ENCODE data around the gene CASP8.

DNA sequence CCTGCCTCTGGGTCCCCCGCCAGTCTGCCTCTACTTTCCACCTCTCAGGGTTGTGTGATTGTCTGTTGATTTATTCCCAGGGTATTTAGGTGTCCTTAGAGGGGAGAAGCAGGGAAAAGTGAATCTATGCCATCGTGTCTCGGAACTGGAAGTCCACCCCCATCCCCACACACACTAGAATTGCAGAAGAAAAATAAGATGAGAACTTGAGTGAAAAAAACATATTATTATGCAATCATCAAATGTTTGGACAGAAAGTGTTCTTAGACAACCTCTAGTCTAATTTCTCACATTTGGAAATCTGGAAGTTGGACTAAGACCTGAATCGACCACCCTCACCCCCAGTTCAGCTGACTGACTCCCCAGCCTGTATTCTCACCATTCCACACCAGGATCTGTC lies 14.1 kb upstream of the CASP8 start:
- no peak for TF ChIP-seq POLR2A (IDR thresholded peaks at IDR 0.05)
- TF ChIP-seq, protein P1, sequence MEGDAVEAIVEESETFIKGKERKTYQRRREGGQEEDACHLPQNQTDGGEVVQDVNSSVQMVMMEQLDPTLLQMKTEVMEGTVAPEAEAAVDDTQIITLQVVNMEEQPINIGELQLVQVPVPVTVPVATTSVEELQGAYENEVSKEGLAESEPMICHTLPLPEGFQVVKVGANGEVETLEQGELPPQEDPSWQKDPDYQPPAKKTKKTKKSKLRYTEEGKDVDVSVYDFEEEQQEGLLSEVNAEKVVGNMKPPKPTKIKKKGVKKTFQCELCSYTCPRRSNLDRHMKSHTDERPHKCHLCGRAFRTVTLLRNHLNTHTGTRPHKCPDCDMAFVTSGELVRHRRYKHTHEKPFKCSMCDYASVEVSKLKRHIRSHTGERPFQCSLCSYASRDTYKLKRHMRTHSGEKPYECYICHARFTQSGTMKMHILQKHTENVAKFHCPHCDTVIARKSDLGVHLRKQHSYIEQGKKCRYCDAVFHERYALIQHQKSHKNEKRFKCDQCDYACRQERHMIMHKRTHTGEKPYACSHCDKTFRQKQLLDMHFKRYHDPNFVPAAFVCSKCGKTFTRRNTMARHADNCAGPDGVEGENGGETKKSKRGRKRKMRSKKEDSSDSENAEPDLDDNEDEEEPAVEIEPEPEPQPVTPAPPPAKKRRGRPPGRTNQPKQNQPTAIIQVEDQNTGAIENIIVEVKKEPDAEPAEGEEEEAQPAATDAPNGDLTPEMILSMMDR (IDR thresholded peaks at IDR 0.05) = no peak

All from adrenal gland (tissue), 5 donors.